Peyer's patch (tissue), 4 donors: ENCODE results near the gene SKOR1.

ENCODE experiments used
- CTCF ChIP-seq, 6 experiments: fragments of 450-650 bp in 4 of 6; fragments of 200-600 bp in 2 of 6; sonication (generic) in 1 of 6; IDR thresholded peaks; one replicate each; pipeline ENCODE4 v1.5.1; 2017 to 2019; ENCODE audit warnings: antibody characterized with exemption in 6 of 6, mild to moderate bottlenecking in 3 of 6, moderate library complexity in 1 of 6
- POLR2A ChIP-seq, 2 donors: fragments of 450-650 bp; IDR thresholded peaks; one replicate each; pipeline ENCODE4 v1.5.1; 2017; ENCODE audit warnings: antibody characterized with exemption in 2 of 2, mild to moderate bottlenecking in 2 of 2, moderate library complexity in 2 of 2

- no peak for TF ChIP-seq CTCF (IDR thresholded peaks at IDR 0.05)
- no peak for TF ChIP-seq POLR2A (IDR thresholded peaks at IDR 0.05)
Measured at GRCh38 chr15:67861983-67862382, 36.7 kb downstream of the SKOR1 start.
